NCI-H748 (cell line): Measurements from ENCODE around the gene PRKN.

Experiments used
- DNase-seq: peaks from one replicate; lab custom pipeline; 2025; ENCODE audit not compliant: unreplicated experiment; lab: John Stamatoyannopoulos, UW

The PRKN gene

DNA sequence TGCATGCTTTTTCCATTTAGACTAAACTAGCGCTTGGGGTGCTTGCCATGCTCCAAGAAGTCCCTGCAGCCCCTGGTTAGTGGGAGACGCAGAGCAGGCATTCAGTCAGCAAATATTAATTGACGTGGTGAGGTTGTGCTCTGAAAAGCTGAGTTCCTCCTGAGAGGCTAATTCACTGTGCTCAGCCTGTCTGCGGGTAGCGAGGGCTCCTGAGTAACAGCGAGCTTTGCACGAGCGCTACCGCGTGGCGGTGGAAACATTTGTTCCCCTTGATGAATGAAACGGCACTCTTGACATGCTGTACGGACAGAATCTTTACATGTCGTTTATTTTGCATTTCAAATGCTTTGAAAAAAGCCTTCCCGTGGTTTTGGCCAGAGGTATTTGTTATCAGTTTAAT is 1283.1 kb downstream of the PRKN start:
- DNase-seq, result peak; percentile 22

DNA sequence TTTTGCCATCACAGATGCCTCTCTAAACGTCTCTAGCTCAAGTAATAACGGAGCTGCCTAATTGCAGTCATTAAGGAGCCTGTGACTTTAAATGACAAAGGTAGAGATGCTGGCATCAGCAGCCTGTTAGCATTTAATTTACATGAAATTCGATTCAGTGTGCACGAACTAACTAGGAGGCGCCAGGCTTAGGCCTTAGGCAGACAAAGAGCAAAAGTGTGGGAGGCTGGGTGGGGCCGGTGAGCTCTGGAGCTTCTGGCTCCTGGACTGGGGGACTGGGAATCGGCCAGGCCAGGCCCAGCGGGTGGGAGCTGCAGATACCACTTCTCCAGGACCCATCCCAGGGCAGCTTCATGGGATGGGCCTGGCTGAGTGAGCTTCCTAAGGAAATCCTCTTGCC is 1283.7 kb downstream of the PRKN start:
- peak; percentile 31 for DNase-seq

DNA sequence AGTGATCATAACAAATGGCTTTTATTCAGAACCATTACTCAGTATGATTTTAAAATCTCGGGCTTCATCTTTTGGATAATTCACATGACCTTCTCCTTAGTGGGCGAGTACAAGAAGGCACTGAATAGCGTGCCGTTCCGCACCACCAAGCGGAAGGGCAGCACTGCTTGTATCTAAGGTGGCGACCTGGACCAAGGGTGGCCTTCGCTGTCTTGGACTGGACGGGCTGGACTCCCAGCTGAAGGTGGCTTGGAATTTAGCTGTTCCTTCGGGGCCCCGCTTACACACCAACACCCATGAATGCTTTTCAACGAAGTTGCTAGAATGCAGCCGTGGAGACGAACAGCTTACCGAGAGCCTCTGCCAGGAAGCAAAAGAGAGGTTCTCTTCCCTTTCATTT is 1285.1 kb downstream of the PRKN start:
- no peak for DNase-seq

GRCh38 chr6:161440299-161440698 is 1287.3 kb downstream of the PRKN start:
- DNase-seq, result no peak

- peak; percentile 88 for DNase-seq
Observed at GRCh38 chr6:161439093-161439492, 1288.5 kb downstream of the PRKN start.

GRCh38 chr6:161438430-161439030 is 1289.0 kb downstream of the PRKN start:
- no peak for DNase-seq

DNA sequence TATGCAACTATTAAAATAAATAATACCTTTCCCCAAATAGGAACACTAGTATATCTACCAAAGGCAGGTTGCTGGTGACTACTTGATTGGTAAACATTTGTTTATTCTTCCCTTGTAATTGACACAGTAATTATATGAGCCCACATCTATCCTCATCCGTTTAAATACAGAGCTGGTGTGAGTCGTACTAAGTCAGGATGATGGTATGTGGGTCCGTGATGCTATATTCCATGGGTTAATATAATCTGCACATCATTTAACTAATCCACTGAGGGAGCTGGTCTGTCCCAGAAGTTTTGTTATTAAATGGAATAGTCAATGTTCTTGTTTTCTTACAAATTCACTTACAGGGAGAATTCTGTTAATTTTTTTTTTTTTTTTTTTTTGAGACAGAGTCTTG is 1289.7 kb downstream of the PRKN start:
- no peak for DNase-seq

DNA sequence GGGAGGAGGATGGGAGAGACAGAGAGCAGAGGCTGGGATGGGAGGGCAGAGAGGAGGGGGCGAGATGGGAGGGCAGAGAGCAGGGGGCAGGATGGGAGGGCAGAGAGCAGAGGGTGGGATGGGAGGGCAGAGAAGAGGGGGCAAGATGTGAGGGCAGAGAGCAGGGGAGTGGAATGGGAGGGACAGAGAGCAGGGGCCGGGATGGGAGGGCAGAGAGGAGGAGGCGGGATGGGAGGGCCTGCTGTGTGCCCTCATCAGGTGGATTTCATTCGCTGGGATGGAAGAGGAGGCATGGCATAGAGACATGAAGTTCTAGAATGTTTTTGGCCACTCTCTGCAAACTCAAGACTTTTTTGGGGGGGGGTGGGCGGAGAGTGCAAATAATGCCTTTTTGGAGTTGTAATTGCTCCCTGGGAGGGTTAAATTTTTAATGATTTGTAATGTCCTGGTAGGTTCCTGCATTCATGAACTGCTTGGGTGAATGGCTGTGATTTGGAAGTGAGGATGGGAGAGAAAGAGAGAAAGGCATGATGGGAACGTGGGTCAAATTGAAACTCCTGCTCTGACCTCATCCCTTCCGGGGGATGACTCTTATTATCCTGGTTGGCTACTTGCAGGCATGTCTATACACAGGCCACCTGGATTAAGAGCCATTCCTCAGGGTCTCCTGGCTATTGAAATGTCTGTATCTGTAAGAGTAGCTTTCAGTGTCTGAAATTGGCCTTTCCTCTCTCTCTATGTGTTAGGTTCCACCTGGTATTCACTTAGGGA is 1291.3 kb downstream of the PRKN start:
- no peak for DNase-seq

DNA sequence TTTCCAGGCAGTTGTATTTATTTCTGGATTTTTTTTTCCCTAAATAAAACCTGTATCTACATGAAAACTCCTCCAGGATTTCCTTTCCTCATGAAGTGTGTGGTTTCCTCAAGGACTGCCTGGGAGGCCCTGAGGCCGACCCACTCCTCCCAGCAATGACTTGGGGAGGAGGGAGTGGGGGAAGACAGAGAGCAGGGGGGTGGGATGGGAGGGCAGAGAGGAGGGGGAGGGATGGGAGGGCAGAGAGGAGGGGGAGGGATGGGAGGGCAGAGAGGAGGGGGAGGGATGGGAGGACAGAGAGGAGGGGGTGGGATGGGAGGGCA is 1291.9 kb downstream of the PRKN start:
- DNase-seq, result no peak

GRCh38 chr6:161434921-161435747 is 1292.4 kb downstream of the PRKN start:
- no peak for DNase-seq

DNA sequence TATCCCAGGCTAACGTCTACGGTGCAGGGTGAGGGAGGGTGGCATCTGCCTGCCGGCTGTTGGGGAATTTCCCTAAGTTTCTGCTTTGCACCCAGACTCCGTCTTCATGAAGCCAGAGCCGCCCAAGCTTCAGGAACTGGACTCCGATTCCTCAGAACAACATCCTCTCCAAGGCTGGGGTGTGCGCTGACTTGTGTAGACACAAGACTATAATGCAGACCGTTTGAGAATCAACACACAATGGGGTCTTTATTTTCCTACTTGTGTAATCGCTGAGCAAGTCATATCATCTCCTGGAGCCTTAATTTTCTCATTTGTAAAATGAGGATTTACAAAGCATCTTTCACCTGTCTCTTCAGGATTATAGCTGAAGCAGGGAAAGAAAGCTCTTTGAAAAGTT is 1293.2 kb downstream of the PRKN start:
- DNase-seq, result no peak

DNA sequence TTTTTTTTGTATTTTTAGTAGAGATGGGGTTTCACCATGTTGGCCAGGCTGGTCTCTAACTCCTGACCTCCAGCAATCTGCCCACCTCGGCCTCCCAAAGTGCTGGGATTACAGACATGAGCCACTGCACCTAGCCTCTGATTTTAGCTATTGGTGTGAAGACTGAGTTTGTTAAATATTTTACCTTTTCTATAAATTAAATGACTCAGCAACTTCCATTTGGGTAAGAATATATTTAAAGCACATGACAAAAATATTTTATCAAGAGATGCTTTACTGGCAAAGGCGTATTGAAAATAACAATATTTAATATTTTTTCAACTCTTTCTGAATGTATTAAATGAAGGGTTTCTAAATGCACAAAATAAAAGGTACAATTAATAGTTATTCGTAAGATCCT is 1295.0 kb downstream of the PRKN start:
- no peak for DNase-seq

DNA sequence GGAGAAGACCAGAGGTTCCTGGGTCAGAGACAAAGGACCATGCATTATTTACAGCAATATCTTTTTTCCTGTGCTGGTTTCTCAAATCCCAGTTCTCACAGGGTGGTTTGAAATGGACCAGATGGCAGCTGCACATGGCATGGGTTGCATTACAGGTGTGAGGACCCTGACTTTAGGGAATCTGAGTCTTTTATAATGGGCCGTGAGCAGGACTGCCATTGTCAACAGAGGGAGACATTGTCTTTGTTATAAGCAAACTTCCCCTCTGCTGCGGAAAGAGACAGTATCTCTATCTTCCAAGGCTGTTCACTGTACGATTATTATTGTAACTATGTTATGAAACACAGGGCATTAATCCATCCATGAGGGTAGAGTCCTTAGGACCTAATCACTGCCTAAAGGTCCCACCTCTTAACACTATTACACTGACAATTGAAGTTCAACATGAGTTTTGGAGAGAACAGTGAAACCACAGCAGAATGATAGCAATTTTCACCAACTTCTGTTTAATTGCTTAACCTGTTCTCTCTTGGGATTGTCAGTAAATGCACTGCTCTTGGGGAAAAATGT is 1297.6 kb downstream of the PRKN start:
- peak; percentile 36 for DNase-seq

DNA sequence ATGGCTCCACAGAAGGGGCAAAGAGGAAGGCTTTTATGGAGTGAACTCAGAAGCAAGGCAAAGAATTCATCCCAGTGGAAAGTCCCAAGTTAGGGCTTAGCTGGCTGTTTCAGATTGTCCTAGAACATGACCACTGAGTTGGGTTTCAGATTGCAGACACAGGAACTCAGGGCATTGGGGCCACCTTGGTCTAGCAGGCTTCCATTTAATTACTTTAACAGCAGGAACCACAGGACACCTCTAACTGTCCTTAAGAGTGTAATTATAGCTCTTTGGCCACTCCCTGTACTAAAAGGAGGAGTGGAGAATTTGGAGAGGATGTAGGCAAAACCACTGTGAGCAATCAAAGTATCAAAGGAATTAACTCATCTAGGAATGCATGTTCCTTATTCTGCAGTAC is 1303.1 kb downstream of the PRKN start:
- peak; percentile 14 for DNase-seq

DNA sequence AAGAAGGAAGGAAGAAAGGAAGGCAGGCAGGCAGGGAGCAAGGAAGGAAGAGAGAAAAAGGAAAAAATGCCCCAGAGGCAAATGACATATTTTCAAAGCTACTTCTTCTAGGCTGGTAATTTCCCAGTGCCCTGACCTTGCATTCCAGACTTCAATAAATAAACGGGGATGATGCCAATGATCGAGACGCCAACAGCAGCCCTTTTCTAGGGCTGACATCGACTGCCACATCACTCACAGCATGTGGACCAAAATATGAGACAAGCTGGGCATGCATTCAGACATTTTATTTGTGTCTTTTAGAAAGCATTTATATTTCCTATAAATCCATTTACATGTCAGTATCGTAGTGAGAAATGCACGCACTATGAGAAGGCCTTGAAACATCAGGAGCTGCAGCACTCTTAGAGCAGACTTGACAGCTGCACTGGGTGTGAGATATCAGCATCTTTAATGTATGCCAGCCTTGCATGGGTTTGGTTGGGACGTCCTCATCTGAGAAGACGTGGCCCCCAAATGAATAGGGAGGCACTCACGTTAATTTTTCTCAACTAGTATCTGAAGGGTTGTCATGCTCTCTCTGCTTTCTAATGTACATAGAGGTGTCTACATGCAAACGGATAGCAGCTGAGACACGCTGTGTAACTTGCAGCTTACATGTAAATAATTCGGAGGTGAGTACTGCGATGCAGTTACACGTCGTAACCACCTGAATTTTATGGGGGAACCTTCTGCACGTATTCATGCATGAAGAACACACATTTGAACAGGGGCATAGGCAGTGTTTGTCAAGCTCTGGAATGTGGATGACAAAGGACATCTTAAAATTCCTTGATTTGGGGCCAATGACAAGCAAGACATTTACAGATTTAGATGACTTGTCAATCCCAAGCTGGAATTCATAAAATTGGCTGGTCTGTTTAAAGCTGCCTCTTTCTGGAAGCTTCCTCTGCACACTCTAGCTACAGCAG is 1304.6 kb downstream of the PRKN start:
- DNase-seq, result no peak

DNA sequence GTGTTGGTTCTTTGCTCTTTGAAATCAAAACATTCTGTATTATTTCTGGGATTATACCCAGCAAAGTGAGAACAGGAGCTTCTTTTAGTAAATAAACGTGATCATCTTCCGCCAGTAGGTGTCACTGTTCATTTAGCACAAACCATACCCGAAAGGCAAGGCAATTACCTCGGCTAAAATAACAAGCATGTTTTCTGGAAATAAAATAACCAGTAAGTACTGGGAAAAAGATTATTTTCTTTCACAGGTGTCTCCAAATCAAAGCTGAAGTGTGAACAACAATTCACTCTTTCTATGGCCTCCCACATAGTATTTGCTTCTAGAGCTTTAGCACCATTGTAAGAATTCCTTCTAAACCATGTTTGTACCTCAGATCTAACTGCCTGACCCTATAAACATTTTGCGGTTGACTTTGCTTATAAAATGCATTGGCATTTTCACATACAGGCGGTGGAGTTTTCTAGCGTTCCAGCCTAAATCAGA is 1309.1 kb downstream of the PRKN start:
- DNase-seq, result peak; percentile 72

- no peak for DNase-seq
Observed at GRCh38 chr6:161417717-161418462, 1309.7 kb downstream of the PRKN start.

- DNase-seq, result no peak
Observed at GRCh38 chr6:161415302-161415855, 1312.2 kb downstream of the PRKN start.

DNA sequence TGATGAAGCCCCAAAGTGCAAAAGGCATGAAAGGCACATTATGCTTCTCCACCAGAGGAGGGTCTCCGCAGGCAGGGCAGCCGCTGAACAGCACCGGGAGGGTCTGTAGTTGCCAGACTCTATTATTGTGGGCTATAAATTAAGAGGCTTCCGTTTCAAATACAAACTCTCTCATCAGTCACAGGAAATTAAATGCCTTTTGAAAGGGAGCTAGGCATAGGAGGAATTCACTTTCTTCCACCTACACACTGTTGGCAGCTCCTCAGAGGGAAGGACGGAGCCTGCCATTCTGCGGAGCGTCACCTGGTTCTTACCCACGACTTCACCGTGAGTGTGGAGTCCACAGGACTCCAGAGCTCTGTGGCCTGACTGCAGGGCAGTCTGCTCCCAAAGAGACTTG is 1312.9 kb downstream of the PRKN start:
- DNase-seq, result no peak
